ENCODE measurements around the gene PBX1. TPM values are rescaled to one million over a fixed set of nuclear protein-coding genes. Genes with fewer than 3 reads are reported as not detected.

PBX1 gene
- total and polyA plus RNA-seq, 2 of the 4 experiments (the other 2 are of a cell fraction): 13.9 to 17.9 TPM

DNA sequence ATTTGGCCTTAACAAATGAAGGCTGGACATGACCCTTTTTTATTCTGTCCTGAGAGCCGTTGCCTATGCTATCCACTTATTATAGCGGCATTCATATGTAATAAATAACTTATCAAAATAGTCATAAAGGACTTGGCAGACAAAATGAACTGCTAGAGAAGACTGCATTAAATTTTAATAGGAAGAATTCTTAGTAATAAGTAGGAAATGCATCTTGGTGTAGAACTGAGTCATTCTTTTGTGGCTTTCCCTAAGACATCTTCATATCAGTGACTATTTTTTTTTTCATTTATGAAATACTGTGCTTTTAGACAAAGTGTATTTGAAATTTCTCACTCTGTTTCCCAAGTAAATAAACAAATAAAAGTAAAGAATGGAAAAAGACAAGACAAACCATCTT lies 45.6 kb downstream of the PBX1 start:
- intact Hi-C loops (cut with micrococcal nuclease) (loop anchor here (10.0 kb wide), 1 partner anchor 470 kb away; no protein-coding TSS in a partner anchor), dilution Hi-C loops (cut with HindIII; ENCODE audit: low sequenced_read_pairs, unreplicated experiment) (no loop called here), in situ Hi-C loops (cut with MboI; ENCODE audit: low sequenced_read_pairs) (no loop called here)
- H3K4ac ChIP-seq (ENCODE audit: low read depth, low read length): peak overlapping the region; percentile 42; the same call in 1 of the 2 replicates
- H4K20me1 ChIP-seq (ENCODE audit: insufficient read depth, low read length): no peaks in the 10 kb centered on the region
- H4K91ac ChIP-seq (ENCODE audit: insufficient read depth, low read depth, low read length): peak overlapping the region; percentile 15; the same call in 1 of the 2 replicates
- H4K8ac ChIP-seq (ENCODE audit: low read depth in 2 of 2, low read length in 2 of 2): no peak overlapping the region
- CTCF ChIA-PET: no interaction called here
- H3K79me1 ChIP-seq (ENCODE audit: low read depth in 1 of 2, low read length in 2 of 2): peaks cover 7 to 10% of the 10 kb centered on the region in 2 experiments; a peak in 3 of 4 replicates
- no TSS peak for BruUV-seq (replicated peaks)
- peaks cover 3% of the 10 kb centered on the region for H3K9me1 ChIP-seq (ENCODE audit: insufficient read depth, low read length)
- H3K9me3 ChIP-seq (ENCODE audit: control insufficient read depth, insufficient read depth, low read length): no peaks in the 10 kb centered on the region
- POLR2A ChIA-PET (ENCODE audit: unreplicated experiment): no interaction called here
- no peak overlapping the region for H3K27ac ChIP-seq (ENCODE audit: insufficient read depth, low read length)
- H2BK20ac ChIP-seq (ENCODE audit: low read depth, low read length): peak overlapping the region; percentile 20
- no peak overlapping the region for H2AK5ac ChIP-seq (ENCODE audit: low read depth, low read length)
- H2BK120ac ChIP-seq (ENCODE audit: low read depth, low read length): no peak overlapping the region
- no peak overlapping the region for H4K5ac ChIP-seq (ENCODE audit: low read depth, low read length)
- H3K14ac ChIP-seq (replicated peaks; ENCODE audit: low read depth, low read length): no peak overlapping the region
- peaks cover 2% of the 10 kb centered on the region; the same call in 1 of the 2 replicates for H3K36me3 ChIP-seq (ENCODE audit: control insufficient read depth, insufficient read depth, low read length)
- WGBS, 2 experiments (ENCODE audit: extremely low coverage in 2 of 2, insufficient read length in 1 of 2): no CpG with 5 or more reads among the region's 2 CpGs
- DNase-seq (peak; percentile 65), ATAC-seq (ENCODE audit: low read depth) (no peak)
- H2AK9ac ChIP-seq (replicated peaks; ENCODE audit: low read depth, low read length, poor library complexity): no peak overlapping the region
- no peaks in the 10 kb centered on the region for H3K27me3 ChIP-seq (ENCODE audit: control insufficient read depth, insufficient read depth, low read length)
- H3K56ac ChIP-seq (ENCODE audit: extremely low read depth, insufficient read depth, low read length): no peak overlapping the region
- no peak overlapping the region for H3K9ac ChIP-seq (ENCODE audit: low read depth, low read length)
- H2AFZ ChIP-seq (replicated peaks; ENCODE audit: low read length, poor library complexity): no peak overlapping the region
- H3K4me1 ChIP-seq (ENCODE audit: control insufficient read depth, insufficient read depth, low read length): peaks cover 17% of the 10 kb centered on the region
- H3K23ac ChIP-seq (ENCODE audit: low read depth, low read length): peak overlapping the region; percentile 84; the same call in 1 of the 2 replicates
- no peak overlapping the region for H3K4me2 ChIP-seq (ENCODE audit: low read depth, low read length)
- H2BK15ac ChIP-seq (ENCODE audit: low read depth, low read length): no peak overlapping the region
- no peak overlapping the region for H2BK5ac ChIP-seq (ENCODE audit: low read depth, low read length, poor library complexity, severe bottlenecking)
- TF ChIP-seq CEBPB (IDR thresholded peaks at IDR 0.05; ENCODE audit: low read depth, low read length) (no peak), RFX5 (IDR thresholded peaks at IDR 0.05; ENCODE audit: low read depth, low read length) (no peak), POLR2A (IDR thresholded peaks at IDR 0.05; ENCODE audit: low read depth, low read length) (no peak), RAD21 (IDR thresholded peaks at IDR 0.05; ENCODE audit: low read length) (no peak), CHD1 (IDR thresholded peaks at IDR 0.05; ENCODE audit: low read depth, low read length) (no peak), BHLHE40 (IDR thresholded peaks at IDR 0.05; ENCODE audit: low read depth, low read length) (no peak), NFE2L2 (IDR thresholded peaks at IDR 0.05; ENCODE audit: low read depth, low read length) (no peak), CTCF (conservative IDR thresholded peaks at IDR 0.05; ENCODE audit: low read depth, low read length) (no peak), MAZ (IDR thresholded peaks at IDR 0.05; ENCODE audit: borderline replicate concordance, low read depth, low read length) (no peak), MAFK (IDR thresholded peaks at IDR 0.05; ENCODE audit: low read depth, low read length) (no peak), SMC3 (IDR thresholded peaks at IDR 0.05; ENCODE audit: low read depth, low read length) (no peak), RCOR1 (IDR thresholded peaks at IDR 0.05; ENCODE audit: insufficient replicate concordance, low read length) (no peak), MXI1 (IDR thresholded peaks at IDR 0.05; ENCODE audit: borderline replicate concordance, low read depth, low read length) (no peak), FOS (IDR thresholded peaks at IDR 0.05; ENCODE audit: low read depth, low read length) (no peak)
- TF ChIP-seq, protein P1, sequence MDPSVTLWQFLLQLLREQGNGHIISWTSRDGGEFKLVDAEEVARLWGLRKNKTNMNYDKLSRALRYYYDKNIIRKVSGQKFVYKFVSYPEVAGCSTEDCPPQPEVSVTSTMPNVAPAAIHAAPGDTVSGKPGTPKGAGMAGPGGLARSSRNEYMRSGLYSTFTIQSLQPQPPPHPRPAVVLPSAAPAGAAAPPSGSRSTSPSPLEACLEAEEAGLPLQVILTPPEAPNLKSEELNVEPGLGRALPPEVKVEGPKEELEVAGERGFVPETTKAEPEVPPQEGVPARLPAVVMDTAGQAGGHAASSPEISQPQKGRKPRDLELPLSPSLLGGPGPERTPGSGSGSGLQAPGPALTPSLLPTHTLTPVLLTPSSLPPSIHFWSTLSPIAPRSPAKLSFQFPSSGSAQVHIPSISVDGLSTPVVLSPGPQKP (IDR thresholded peaks at IDR 0.05; ENCODE audit: borderline replicate concordance, low read depth, low read length): no peak
- TF ChIP-seq, protein P2, sequence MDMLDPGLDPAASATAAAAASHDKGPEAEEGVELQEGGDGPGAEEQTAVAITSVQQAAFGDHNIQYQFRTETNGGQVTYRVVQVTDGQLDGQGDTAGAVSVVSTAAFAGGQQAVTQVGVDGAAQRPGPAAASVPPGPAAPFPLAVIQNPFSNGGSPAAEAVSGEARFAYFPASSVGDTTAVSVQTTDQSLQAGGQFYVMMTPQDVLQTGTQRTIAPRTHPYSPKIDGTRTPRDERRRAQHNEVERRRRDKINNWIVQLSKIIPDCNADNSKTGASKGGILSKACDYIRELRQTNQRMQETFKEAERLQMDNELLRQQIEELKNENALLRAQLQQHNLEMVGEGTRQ (IDR thresholded peaks at IDR 0.05; ENCODE audit: low read depth, low read length): no peak
- H3K18ac ChIP-seq (ENCODE audit: low read depth, low read length): no peak overlapping the region
- no peak overlapping the region for H3K4me3 ChIP-seq (ENCODE audit: insufficient read depth, low read depth, low read length)
